ENCODE results near the gene UPF3A.
"Not testable (repeated sequence)": the region's sequence is repeated elsewhere in the genome, so short reads cannot be mapped to it uniquely, and the experiment has no call there.

Gene UPF3A

GRCh38 chr13:114334305-114335053 lies 53.1 kb downstream of the UPF3A start:
- no peak for DNase-seq (ENCODE audit: low read depth in 2 of 2)

GRCh38 chr13:114336457-114336856 lies 55.1 kb downstream of the UPF3A start:
- DNase-seq (ENCODE audit: low read depth in 2 of 2) = not testable (repeated sequence)

- DNase-seq (ENCODE audit: low read depth in 2 of 2) = no peak
Measured at GRCh38 chr13:114338959-114339358, 57.6 kb downstream of the UPF3A start.

- peak; percentile 16 to 25 for DNase-seq (ENCODE audit: low read depth in 2 of 2)
Measured at GRCh38 chr13:114339857-114340534, 58.6 kb downstream of the UPF3A start.

GRCh38 chr13:114341003-114341777 lies 59.8 kb downstream of the UPF3A start:
- no peak for DNase-seq (ENCODE audit: low read depth in 2 of 2)

- not testable (repeated sequence) for DNase-seq (ENCODE audit: low read depth in 2 of 2)
Measured at GRCh38 chr13:114347256-114347655, 65.9 kb downstream of the UPF3A start.

GRCh38 chr13:114352763-114353162 lies 71.4 kb downstream of the UPF3A start:
- DNase-seq (ENCODE audit: low read depth in 2 of 2) = not testable (repeated sequence)

GRCh38 chr13:114353382-114353781 lies 72.0 kb downstream of the UPF3A start:
- not testable (repeated sequence) for DNase-seq (ENCODE audit: low read depth in 2 of 2)
